Kidney (tissue), 14 donors: Measurements from ENCODE around the gene MBD3. TPM values are rescaled to one million over a fixed set of nuclear protein-coding genes. Genes with fewer than 3 reads are reported as not detected.

Experiments
- DNase-seq, 5 donors: peaks; one replicate each; pipeline ENCODE4 v3.0.0-alpha.2; 2013 to 2020
- FAIRE-seq: peaks from 2 replicates; lab custom pipeline; 2012; peaks lifted over from hg19 to GRCh38; lab: Jason Lieb, UNC
- H3K27ac ChIP-seq, 2 donors: one replicate each; pipeline ENCODE4 v1.7.0; 2013; ENCODE audit warnings: low read depth in 2 of 2, low read length in 2 of 2, inconsistent platforms in 1 of 2
- H3K27me3 ChIP-seq: one replicate; pipeline ENCODE4 v1.7.1; 2013; ENCODE audit warnings: low read length, inconsistent platforms; ENCODE audit not compliant: control insufficient read depth, insufficient read depth
- H3K36me3 ChIP-seq, 3 donors: one replicate each; pipeline versions ENCODE4 v1.7.0 to v1.7.1; 2013; ENCODE audit warnings: low read length in 3 of 3, control low read depth in 1 of 3, inconsistent platforms in 1 of 3; ENCODE audit not compliant: insufficient read depth in 3 of 3, control insufficient read depth in 2 of 3
- H3K4me1 ChIP-seq, 3 donors: one replicate each; pipeline versions ENCODE4 v1.7.0 to v1.7.1; 2013; ENCODE audit warnings: low read length in 3 of 3, inconsistent platforms in 1 of 3, low read depth in 1 of 3; ENCODE audit not compliant: control insufficient read depth in 2 of 3, insufficient read depth in 2 of 3
- H3K4me3 ChIP-seq, 3 donors: one replicate each; pipeline versions ENCODE4 v1.7.0 to v1.8.1; 2013; ENCODE audit warnings: low read length in 3 of 3, control low read depth in 1 of 3, inconsistent platforms in 1 of 3
- H3K9ac ChIP-seq, 3 donors: one replicate each; pipeline versions ENCODE4 v1.7.0 to v1.7.1; 2013; ENCODE audit warnings: low read length in 3 of 3, control low read depth in 1 of 3, inconsistent platforms in 1 of 3
- H3K9me3 ChIP-seq, 3 donors: one replicate each; pipeline versions ENCODE4 v1.7.0 to v1.7.1; 2013; ENCODE audit warnings: low read length in 3 of 3, control low read depth in 1 of 3, inconsistent platforms in 1 of 3; ENCODE audit not compliant: control insufficient read depth in 2 of 3, insufficient read depth in 1 of 3
- CTCF ChIP-seq: IDR thresholded peaks from 3 replicates; pipeline ENCODE4 v1.5.1; 2012; ENCODE audit warnings: mild to moderate bottlenecking, moderate library complexity, borderline replicate concordance; ENCODE audit not compliant: insufficient read depth; ENCODE audit errors: extremely low read depth
- intact Hi-C: fragments of 100-400 bp; cut with DNase I; formaldehyde crosslinking; loops from one replicate; pipeline ENCODE4 v1.11.1; 2022
- polyA plus RNA-seq: library from polyadenylated mRNA; stranded (reverse); fragments of 350-450 nt; fragmentation: Illumina TruSeq; extraction: RNeasy Lipid Tissue Mini Kit (QIAGEN cat#74804); gene quantifications from one replicate; pipeline ENCODE4 v1.2.3, GENCODE V29; 2014; ENCODE audit warnings: low read depth, low replicate concordance; ENCODE audit not compliant: insufficient read depth
- total RNA-seq: library from RNA; stranded (reverse); fragmentation: NEBNext Ultra II Directional; extraction: Animal tissue kit (Norgen Biotek cat#: 25700); gene quantifications from one replicate; pipeline ENCODE4 v1.2.1, GENCODE V29; 2021
- donor health status: control.
- donor health status: control.
- donor health status: control.
- donor health status: control.
- donor health status: control.
- donor health status: DM: yes; HTN: yes; CAD: no.
- donor health status: Normal renal cell carcinoma (clear cell type).

Gene MBD3
- total and polyA plus RNA-seq, 2 donors from 2014 or later = 62.5 to 76.1 TPM

DNA sequence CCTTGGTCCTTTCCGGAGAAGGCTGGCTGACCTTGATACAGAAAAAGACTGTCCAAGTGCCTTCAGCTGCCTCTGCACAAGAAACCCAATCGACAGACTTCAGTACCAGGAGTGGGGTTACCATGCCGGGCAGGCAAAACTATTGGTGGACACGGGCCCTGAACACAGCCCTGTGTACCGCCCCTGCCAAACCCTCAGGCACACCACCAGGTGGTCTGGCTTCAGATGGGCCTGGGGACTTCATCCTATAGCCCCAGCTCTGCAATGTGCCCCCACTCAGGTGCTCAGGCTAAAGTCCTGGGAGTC lies 42.2 kb upstream of the MBD3 start:
- Histone ChIP-seq H3K9ac (no peak overlapping the region), H3K9me3 (no peaks in the 10 kb centered on the region), H3K4me1 (no peaks in the 10 kb centered on the region), H3K27me3 (no peaks in the 10 kb centered on the region), H3K4me3 (no peak overlapping the region), H3K36me3 (peaks cover 0 to 3% (median 0%) of the 10 kb centered on the region in 3 donors), H3K27ac (no peak overlapping the region)
- intact Hi-C loops = no loop called here
- FAIRE-seq = no peak
- no peak for DNase-seq
- TF ChIP-seq CTCF = no peak

DNA sequence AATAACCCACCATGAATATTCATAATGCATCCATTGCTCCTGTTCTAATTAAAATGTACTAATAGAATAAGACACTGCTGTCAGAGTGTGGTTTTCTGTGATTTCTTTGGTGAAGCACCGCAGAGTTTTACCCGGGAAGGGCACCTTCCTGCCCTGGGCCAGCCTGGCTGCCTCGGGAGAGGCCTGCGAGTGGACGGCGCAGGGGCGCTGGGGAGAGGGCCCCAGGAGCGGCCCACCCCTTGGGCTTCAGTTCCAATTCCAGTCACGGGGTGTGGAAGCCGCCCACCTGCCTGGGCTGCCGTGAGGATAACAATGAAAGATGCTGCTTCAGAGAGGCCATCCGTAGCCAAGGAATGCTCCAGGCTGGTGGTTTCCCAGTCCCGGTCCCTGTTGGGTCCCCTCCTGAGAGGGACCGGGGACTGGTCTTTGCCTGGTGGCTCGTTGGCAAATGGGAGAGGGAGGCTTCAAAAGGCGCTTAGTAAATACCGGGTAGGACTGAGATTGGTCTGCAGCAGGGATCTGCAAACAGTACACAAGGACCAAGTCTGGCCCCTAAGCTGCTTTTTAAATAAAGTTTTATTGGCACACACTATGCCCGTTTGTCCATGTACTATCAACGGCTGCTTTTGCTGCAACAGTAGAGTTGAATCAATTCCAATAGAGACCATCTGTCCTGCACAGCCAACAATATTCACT lies 41.7 kb upstream of the MBD3 start:
- DNase-seq = no peak
- intact Hi-C loops = no loop called here

GRCh38 chr19:1633269-1633826 lies 40.7 kb upstream of the MBD3 start:
- Histone ChIP-seq H3K27ac (no peak overlapping the region), H3K4me1 (no peaks in the 10 kb centered on the region), H3K36me3 (peaks cover 0 to 3% (median 0%) of the 10 kb centered on the region in 3 donors), H3K4me3 (no peak overlapping the region), H3K27me3 (no peaks in the 10 kb centered on the region), H3K9ac (no peak overlapping the region), H3K9me3 (no peaks in the 10 kb centered on the region)
- no peak for TF ChIP-seq CTCF
- intact Hi-C loops = no loop called here
- FAIRE-seq (no peak), DNase-seq (no peak)

More for the DNA sequence above, 41.7 kb upstream of the MBD3 start:
- Histone ChIP-seq H3K27ac (no peak overlapping the region), H3K36me3 (peaks cover 0 to 3% (median 0%) of the 10 kb centered on the region in 3 donors), H3K4me1 (no peaks in the 10 kb centered on the region), H3K9me3 (no peaks in the 10 kb centered on the region), H3K4me3 (no peak overlapping the region), H3K9ac (no peak overlapping the region), H3K27me3 (no peaks in the 10 kb centered on the region)
- no peak for TF ChIP-seq CTCF
- no peak for FAIRE-seq
